ENCODE measurements around the gene ARHGAP24.

DNA sequence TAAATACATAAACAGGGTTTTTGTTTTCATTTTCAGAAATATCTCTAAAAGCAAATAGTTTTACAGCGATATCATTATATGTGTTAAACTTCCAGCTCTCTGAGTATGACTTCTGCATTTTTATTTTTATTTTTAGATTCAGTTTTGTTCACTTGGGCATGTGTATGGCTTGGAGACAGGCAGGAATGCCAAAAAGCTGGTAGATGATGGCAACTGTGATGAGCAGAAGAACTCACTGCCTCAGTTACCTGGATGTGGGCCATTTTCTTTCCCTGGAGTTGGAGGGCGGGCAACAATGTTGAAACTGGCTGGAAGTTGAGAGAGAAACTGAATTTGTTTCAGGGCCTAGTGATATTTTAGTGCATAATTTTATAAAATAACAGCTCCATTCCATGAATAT lies 266.4 kb downstream of the ARHGAP24 start:
- TF ChIP-seq CTCF (IDR thresholded peaks at IDR 0.05) (no peak), POLR2A (IDR thresholded peaks at IDR 0.05) (no peak)
